Adrenal gland (tissue), 5 donors: ENCODE results near the gene SLAMF7.

Source experiments
- POLR2A ChIP-seq, 2 donors: fragments of 450-650 bp; IDR thresholded peaks; one replicate each; pipeline ENCODE4 v1.6.1; 2017; ENCODE audit warnings: antibody characterized with exemption in 2 of 2, mild to moderate bottlenecking in 2 of 2, moderate library complexity in 1 of 2
- TF ChIP-seq, protein P1 (sequence below), 6 experiments: fragments of 450-650 bp in 4 of 6; fragments of 200-600 bp in 2 of 6; sonication (generic) in 1 of 6; IDR thresholded peaks; 1 replicate in 5 of 6; 2 replicates in 1 of 6; pipeline versions ENCODE4 v1.5.1 to v1.8.0; 2016 to 2021; ENCODE audit warnings: antibody characterized with exemption in 6 of 6, mild to moderate bottlenecking in 2 of 6, moderate library complexity in 1 of 6
- donor health status: DM: no; HTN: no; CAD: no.

GRCh38 chr1:160742428-160743127, 3.5 kb downstream of the SLAMF7 start:
- TF ChIP-seq, protein P1, sequence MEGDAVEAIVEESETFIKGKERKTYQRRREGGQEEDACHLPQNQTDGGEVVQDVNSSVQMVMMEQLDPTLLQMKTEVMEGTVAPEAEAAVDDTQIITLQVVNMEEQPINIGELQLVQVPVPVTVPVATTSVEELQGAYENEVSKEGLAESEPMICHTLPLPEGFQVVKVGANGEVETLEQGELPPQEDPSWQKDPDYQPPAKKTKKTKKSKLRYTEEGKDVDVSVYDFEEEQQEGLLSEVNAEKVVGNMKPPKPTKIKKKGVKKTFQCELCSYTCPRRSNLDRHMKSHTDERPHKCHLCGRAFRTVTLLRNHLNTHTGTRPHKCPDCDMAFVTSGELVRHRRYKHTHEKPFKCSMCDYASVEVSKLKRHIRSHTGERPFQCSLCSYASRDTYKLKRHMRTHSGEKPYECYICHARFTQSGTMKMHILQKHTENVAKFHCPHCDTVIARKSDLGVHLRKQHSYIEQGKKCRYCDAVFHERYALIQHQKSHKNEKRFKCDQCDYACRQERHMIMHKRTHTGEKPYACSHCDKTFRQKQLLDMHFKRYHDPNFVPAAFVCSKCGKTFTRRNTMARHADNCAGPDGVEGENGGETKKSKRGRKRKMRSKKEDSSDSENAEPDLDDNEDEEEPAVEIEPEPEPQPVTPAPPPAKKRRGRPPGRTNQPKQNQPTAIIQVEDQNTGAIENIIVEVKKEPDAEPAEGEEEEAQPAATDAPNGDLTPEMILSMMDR (IDR thresholded peaks at IDR 0.05) = no peak
- TF ChIP-seq POLR2A (IDR thresholded peaks at IDR 0.05) = no peak
